H1 (cell line): ENCODE data around the gene FLT1. TPM values are rescaled to one million over a fixed set of nuclear protein-coding genes. Genes with fewer than 3 reads are reported as not detected.

Experiments used
- CTCF ChIA-PET: fragments of 300-600 bp; sonication (Branson Sonifier 250); formaldehyde crosslinking; loops from one replicate; lab custom pipeline; 2021; ENCODE audit not compliant: partially characterized antibody; lab: Charles Lee
- POLR2A ChIA-PET: fragments of 300-600 bp; sonication (Branson Sonifier 250); formaldehyde crosslinking; loops from one replicate; lab custom pipeline; 2021; ENCODE audit warnings: inconsistent platforms; ENCODE audit not compliant: partially characterized antibody; lab: Charles Lee
- DNase-seq, 2 experiments: peaks; one replicate each; pipeline versions ENCODE4 v3.0.0 to v3.0.0-alpha.2; 2010 to 2022; ENCODE audit warnings: low spot score in 2 of 2, low read depth in 1 of 2, mixed read lengths in 1 of 2
- FAIRE-seq: peaks from 2 replicates; lab custom pipeline; 2011; peaks lifted over from hg19 to GRCh38; lab: Jason Lieb, UNC
- H2AFZ ChIP-seq: 2 replicates; pipeline ENCODE4 v1.8.1; 2012; ENCODE audit warnings: low read length, inconsistent platforms
- H2AK5ac ChIP-seq: 2 replicates; pipeline ENCODE4 v1.6.1; 2013; ENCODE audit warnings: low read depth, low read length
- H2BK120ac ChIP-seq: replicated peaks from 2 replicates; pipeline ENCODE3; 2013; ENCODE audit warnings: low read depth, low read length, inconsistent platforms
- H2BK12ac ChIP-seq: 2 replicates; pipeline ENCODE4 v1.6.1; 2013; ENCODE audit warnings: low read depth, low read length
- H2BK15ac ChIP-seq: 2 replicates; pipeline ENCODE4 v1.6.1; 2013; ENCODE audit warnings: low read length
- H2BK20ac ChIP-seq: 2 replicates; pipeline ENCODE4 v1.6.1; 2013; ENCODE audit warnings: low read length
- H2BK5ac ChIP-seq: 2 replicates; pipeline ENCODE4 v1.6.1; 2013; ENCODE audit warnings: low read depth, low read length
- H3K14ac ChIP-seq: 2 replicates; pipeline ENCODE4 v1.6.1; 2013; ENCODE audit warnings: inconsistent platforms; ENCODE audit not compliant: insufficient read length
- H3K18ac ChIP-seq: 2 replicates; pipeline ENCODE4 v1.6.1; 2013; ENCODE audit warnings: low read length; ENCODE audit errors: extremely low read depth
- H3K23ac ChIP-seq: 2 replicates; pipeline ENCODE4 v1.6.1; 2013; ENCODE audit warnings: inconsistent platforms; ENCODE audit not compliant: insufficient read length
- H3K23me2 ChIP-seq: 2 replicates; pipeline ENCODE4 v1.6.1; 2013; ENCODE audit warnings: low read depth, low read length
- H3K27ac ChIP-seq: 2 replicates; pipeline ENCODE4 v1.6.1; 2011; ENCODE audit warnings: low read depth, low read length, inconsistent platforms
- H3K27me3 ChIP-seq, 4 experiments: replicated peaks in 1 of 4; 1 replicate in 1 of 4; 2 replicates in 3 of 4; pipeline versions ENCODE4 v1.6.1 to v1.8.1; 2011 to 2013; ENCODE audit warnings: low read length in 3 of 4, mild to moderate bottlenecking in 3 of 4, inconsistent platforms in 2 of 4, mixed read lengths in 2 of 4, moderate library complexity in 1 of 4; ENCODE audit not compliant: control insufficient read depth in 3 of 4, insufficient read depth in 3 of 4; ENCODE audit errors: extremely low read depth in 1 of 4
- H3K36me3 ChIP-seq, 4 experiments: 2 replicates each; pipeline versions ENCODE4 v1.6.1 to v1.8.1; 2011 to 2013; ENCODE audit warnings: mild to moderate bottlenecking in 4 of 4, low read length in 3 of 4, moderate library complexity in 2 of 4, control low read depth in 1 of 4, inconsistent platforms in 1 of 4; ENCODE audit not compliant: insufficient read depth in 4 of 4, control insufficient read depth in 2 of 4
- H3K4ac ChIP-seq: replicated peaks from 2 replicates; pipeline ENCODE3; 2013; ENCODE audit warnings: low read length, low read depth, mixed read lengths, inconsistent platforms; ENCODE audit not compliant: insufficient read length
- H3K4me1 ChIP-seq, 4 experiments: replicated peaks in 1 of 4; 1 replicate in 1 of 4; 2 replicates in 3 of 4; pipeline versions ENCODE4 v1.6.1 to v1.8.1; 2011 to 2013; ENCODE audit warnings: low read length in 3 of 4, inconsistent platforms in 2 of 4, mixed read lengths in 1 of 4; ENCODE audit not compliant: insufficient read depth in 4 of 4, control insufficient read depth in 3 of 4
- H3K4me2 ChIP-seq, 2 experiments: 2 replicates each; pipeline versions ENCODE4 v1.6.1 to v1.8.1; 2011 to 2013; ENCODE audit warnings: low read depth in 2 of 2, low read length in 2 of 2, control low read depth in 1 of 2, inconsistent platforms in 1 of 2, mild to moderate bottlenecking in 1 of 2; ENCODE audit not compliant: insufficient read depth in 1 of 2
- H3K4me3 ChIP-seq, 4 experiments: fragments of 200-600, 300-600 bp in 1 of 4; sonication (generic), shearing (Covaris generic), sonication (Bioruptor Twin) in 1 of 4; 2 replicates each; pipeline versions ENCODE4 v1.5.1 to v1.8.1; 2011 to 2016; ENCODE audit warnings: low read length in 4 of 4, low read depth in 3 of 4, control low read depth in 2 of 4, inconsistent platforms in 2 of 4, mild to moderate bottlenecking in 2 of 4, mixed read lengths in 1 of 4, moderate library complexity in 1 of 4; ENCODE audit not compliant: insufficient read depth in 2 of 4; ENCODE audit errors: extremely low read depth in 1 of 4
- H3K56ac ChIP-seq: replicated peaks from 2 replicates; pipeline ENCODE3; 2013; ENCODE audit warnings: low read depth, mild to moderate bottlenecking, mixed read lengths, low read length, inconsistent platforms; ENCODE audit not compliant: insufficient read length
- H3K79me1 ChIP-seq: 2 replicates; pipeline ENCODE4 v1.6.1; 2013; ENCODE audit warnings: low read depth, low read length, control low read depth
- H3K79me2 ChIP-seq, 2 experiments: 2 replicates each; pipeline versions ENCODE4 v1.6.1 to v1.8.1; 2012 to 2013; ENCODE audit warnings: low read length in 2 of 2, mild to moderate bottlenecking in 2 of 2, inconsistent platforms in 1 of 2; ENCODE audit not compliant: insufficient read depth in 2 of 2, control insufficient read depth in 1 of 2
- H3K9ac ChIP-seq, 4 experiments: replicated peaks in 1 of 4; 1 replicate in 1 of 4; 2 replicates in 3 of 4; pipeline versions ENCODE4 v1.6.1 to v1.8.1; 2011 to 2013; ENCODE audit warnings: low read depth in 3 of 4, low read length in 3 of 4, control low read depth in 2 of 4, mild to moderate bottlenecking in 2 of 4, moderate library complexity in 2 of 4, inconsistent platforms in 1 of 4; ENCODE audit errors: extremely low read depth in 1 of 4
- H3K9me3 ChIP-seq, 2 experiments: 2 replicates each; pipeline versions ENCODE4 v1.6.1 to v1.8.1; 2012 to 2013; ENCODE audit warnings: mild to moderate bottlenecking in 2 of 2, moderate library complexity in 2 of 2, control low read depth in 1 of 2, inconsistent platforms in 1 of 2, low read depth in 1 of 2, low read length in 1 of 2, mixed read lengths in 1 of 2; ENCODE audit not compliant: insufficient read depth in 2 of 2
- H4K20me1 ChIP-seq, 2 experiments: replicated peaks in 1 of 2; 2 replicates each; pipeline versions ENCODE3 to v1.8.1; 2011 to 2013; ENCODE audit warnings: inconsistent platforms in 2 of 2, low read length in 2 of 2, mild to moderate bottlenecking in 1 of 2; ENCODE audit not compliant: insufficient read depth in 2 of 2, control insufficient read depth in 1 of 2
- H4K5ac ChIP-seq: 2 replicates; pipeline ENCODE4 v1.6.1; 2013; ENCODE audit warnings: low read length, low read depth, mixed read lengths, inconsistent platforms; ENCODE audit not compliant: insufficient read length
- H4K8ac ChIP-seq: 2 replicates; pipeline ENCODE4 v1.8.0; 2013; ENCODE audit warnings: mild to moderate bottlenecking, moderate library complexity, low read length, inconsistent platforms; ENCODE audit not compliant: insufficient read depth; ENCODE audit errors: extremely low read depth
- H4K91ac ChIP-seq: replicated peaks from 2 replicates; pipeline ENCODE3; 2013; ENCODE audit warnings: low read length, mixed read lengths, inconsistent platforms; ENCODE audit not compliant: insufficient read length
- BCL11A ChIP-seq, 2 experiments: IDR thresholded peaks; one replicate each; pipeline ENCODE4 v1.6.1; 2011; ENCODE audit warnings: low read depth in 2 of 2, low read length in 2 of 2, mild to moderate bottlenecking in 2 of 2
- BRCA1 ChIP-seq: IDR thresholded peaks from 2 replicates; pipeline ENCODE4 v1.6.1; 2012; ENCODE audit warnings: low read depth, low read length, improper control_type of control experiment
- CEBPB ChIP-seq: IDR thresholded peaks from 2 replicates; pipeline ENCODE4 v1.6.1; 2012; ENCODE audit warnings: low read depth, low read length
- GABPA ChIP-seq: IDR thresholded peaks from 2 replicates; pipeline ENCODE4 v1.6.1; 2011; ENCODE audit warnings: mild to moderate bottlenecking, low read length, moderate library complexity, borderline replicate concordance; ENCODE audit not compliant: insufficient read depth
- GTF2F1 ChIP-seq: IDR thresholded peaks from 2 replicates; pipeline ENCODE4 v1.6.1; 2012; ENCODE audit warnings: low read depth, low read length, improper control_type of control experiment, borderline replicate concordance
- JUN ChIP-seq: IDR thresholded peaks from 2 replicates; pipeline ENCODE4 v1.6.1; 2011; ENCODE audit warnings: low read depth, mild to moderate bottlenecking, improper control_type of control experiment, low read length
- KDM4A ChIP-seq: IDR thresholded peaks from one replicate; pipeline ENCODE4 v1.7.1; 2012; ENCODE audit warnings: low read depth, mild to moderate bottlenecking, moderate library complexity, low read length, inconsistent platforms; ENCODE audit not compliant: severe bottlenecking
- KDM5A ChIP-seq: fragments of 200-600 bp; IDR thresholded peaks from 2 replicates; pipeline ENCODE4 v1.7.1; 2012; ENCODE audit warnings: mild to moderate bottlenecking, low read length, inconsistent platforms, mixed read lengths
- MAFK ChIP-seq: IDR thresholded peaks from 2 replicates; pipeline ENCODE4 v1.6.1; 2012; ENCODE audit warnings: low read depth, mild to moderate bottlenecking, improper control_type of control experiment, low read length
- SUZ12 ChIP-seq: fragments of 200-600 bp; sonication (generic); IDR thresholded peaks from 2 replicates; pipeline ENCODE4 v1.6.1; 2012; ENCODE audit warnings: mild to moderate bottlenecking, inconsistent platforms, low read length, moderate library complexity, mixed read lengths
- TAF7 ChIP-seq: optimal IDR thresholded peaks from 2 replicates; pipeline ENCODE3; 2011; ENCODE audit warnings: low read depth, mild to moderate bottlenecking, inconsistent platforms, low read length, moderate library complexity, borderline replicate concordance
- WGBS, 2 experiments: shearing (Covaris generic) in 1 of 2; methylation state at CpG; one replicate each; pipeline versions ENCODE4 v1.1.6 to v1.1.7; 2013 to 2015; ENCODE audit warnings: low lambda C conversion rate in 2 of 2, mixed read lengths in 2 of 2, inconsistent platforms in 1 of 2, low coverage in 1 of 2, missing lambda C conversion rate in 1 of 2; ENCODE audit not compliant: insufficient replicate concordance in 2 of 2, insufficient coverage in 1 of 2, insufficient read length in 1 of 2; ENCODE audit errors: extremely low coverage in 1 of 2, missing lambda C conversion rate in 1 of 2; 5-methylcytosine and 5-hydroxymethylcytosine counted together
- polyA plus RNA-seq, 7 experiments: library from polyadenylated mRNA; depleted of rRNA in 3 of 7; stranded (reverse) in 5 of 7; unstranded in 2 of 7; fragments of >200 nt in 5 of 7; fragments of 200-250 nt in 2 of 7; gene quantifications; 1 replicate in 5 of 7; 2 replicates in 1 of 7; 4 replicates in 1 of 7; pipeline versions ENCODE4 v1.2.1 to v1.2.3, GENCODE V29; 2011 to 2013; ENCODE audit warnings: missing spikeins in 2 of 7, mixed read lengths in 2 of 7
- total RNA-seq: library from RNA; stranded (reverse); fragmentation: NEBNext Ultra II Directional; extraction: Animal tissue kit (Norgen Biotek cat#: 25700); gene quantifications from 2 replicates; pipeline ENCODE4 v1.2.1, GENCODE V29; 2021
- TF ChIP-seq, protein P1 (sequence below), 3 experiments: IDR thresholded peaks; 1 replicate in 2 of 3; 2 replicates in 1 of 3; pipeline versions ENCODE4 v1.5.1 to v1.6.1; 2011; ENCODE audit warnings: low read length in 3 of 3, mild to moderate bottlenecking in 3 of 3, inconsistent platforms in 2 of 3, low read depth in 1 of 3, moderate library complexity in 1 of 3; ENCODE audit not compliant: insufficient read depth in 1 of 3; ENCODE audit errors: control extremely low read depth in 1 of 3

Gene FLT1
- total and polyA plus RNA-seq, 2 of the 8 experiments (the other 6 are each of a cell fraction or from before 2014, with no cell fraction given), result 19.7 to 90.2 TPM

DNA sequence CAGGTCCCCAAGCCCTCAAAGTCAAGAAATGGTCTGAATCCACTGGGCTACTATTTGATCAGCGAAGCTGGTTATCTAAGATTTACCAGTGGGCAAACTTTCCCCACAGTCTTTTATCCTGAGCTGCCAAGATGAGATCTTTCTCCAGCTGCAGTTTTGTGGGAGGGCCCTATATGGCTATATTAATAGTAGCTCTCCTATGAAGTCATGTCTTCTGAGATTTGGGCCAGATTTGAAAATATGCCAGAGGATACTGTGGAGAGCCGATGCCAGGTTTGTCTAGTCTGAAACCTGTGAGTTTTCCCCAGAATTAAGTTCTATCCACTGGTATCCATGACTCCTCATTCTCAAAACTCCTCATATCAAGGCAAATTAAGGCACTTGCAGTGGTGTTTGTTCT, 173.2 kb downstream of the FLT1 start:
- no peak for DNase-seq
- Histone ChIP-seq H3K18ac (no peak overlapping the region), H3K4me1 (no peaks in the 10 kb centered on the region), H2BK12ac (no peak overlapping the region), H4K20me1 (peaks cover 0 to 2% of the 10 kb centered on the region in 2 experiments), H3K36me3 (peaks cover 0 to 18% (median 0%) of the 10 kb centered on the region in 4 experiments; a peak in 5 of 8 replicates), H3K79me1 (no peaks in the 10 kb centered on the region), H4K5ac (no peak overlapping the region), H3K9me3 (no peaks in the 10 kb centered on the region), H4K8ac (no peak overlapping the region), H3K4ac (no peak overlapping the region), H4K91ac (no peak overlapping the region), H3K4me3 (no peak overlapping the region), H3K14ac (no peak overlapping the region), H3K23ac (no peak overlapping the region), H3K79me2 (no peaks in the 10 kb centered on the region), H2BK15ac (no peak overlapping the region), H2AFZ (no peak overlapping the region), H2BK20ac (no peak overlapping the region), H3K9ac (no peak overlapping the region), H3K23me2 (no peaks in the 10 kb centered on the region), H3K27me3 (no peaks in the 10 kb centered on the region), H2AK5ac (no peak overlapping the region), H2BK120ac (no peak overlapping the region), H3K56ac (no peak overlapping the region), H3K4me2 (no peak overlapping the region), H3K27ac (no peak overlapping the region), H2BK5ac (no peak overlapping the region)
- ChIA-PET POLR2A (interaction anchor here (0.9 kb wide), 1 partner anchor 83 kb away, joined by 3 read pairs; no protein-coding TSS in a partner anchor), CTCF (no interaction called here)
- FAIRE-seq, result no peak
- 92% methylated on average over 2 of the region's 2 CpGs; no CpG with 5 or more reads in 1 of the 2 experiments for WGBS, 2 experiments
- TF ChIP-seq BRCA1 (no peak), BCL11A (IDR thresholded peaks at IDR 0.05; ENCODE audit: low read depth in 2 of 2, low read length in 2 of 2) (no peak), GTF2F1 (no peak), SUZ12 (no peak), JUN (no peak), TAF7 (no peak), CEBPB (no peak), KDM5A (no peak), GABPA (no peak), MAFK (no peak), KDM4A (no peak)
- TF ChIP-seq, protein P1, sequence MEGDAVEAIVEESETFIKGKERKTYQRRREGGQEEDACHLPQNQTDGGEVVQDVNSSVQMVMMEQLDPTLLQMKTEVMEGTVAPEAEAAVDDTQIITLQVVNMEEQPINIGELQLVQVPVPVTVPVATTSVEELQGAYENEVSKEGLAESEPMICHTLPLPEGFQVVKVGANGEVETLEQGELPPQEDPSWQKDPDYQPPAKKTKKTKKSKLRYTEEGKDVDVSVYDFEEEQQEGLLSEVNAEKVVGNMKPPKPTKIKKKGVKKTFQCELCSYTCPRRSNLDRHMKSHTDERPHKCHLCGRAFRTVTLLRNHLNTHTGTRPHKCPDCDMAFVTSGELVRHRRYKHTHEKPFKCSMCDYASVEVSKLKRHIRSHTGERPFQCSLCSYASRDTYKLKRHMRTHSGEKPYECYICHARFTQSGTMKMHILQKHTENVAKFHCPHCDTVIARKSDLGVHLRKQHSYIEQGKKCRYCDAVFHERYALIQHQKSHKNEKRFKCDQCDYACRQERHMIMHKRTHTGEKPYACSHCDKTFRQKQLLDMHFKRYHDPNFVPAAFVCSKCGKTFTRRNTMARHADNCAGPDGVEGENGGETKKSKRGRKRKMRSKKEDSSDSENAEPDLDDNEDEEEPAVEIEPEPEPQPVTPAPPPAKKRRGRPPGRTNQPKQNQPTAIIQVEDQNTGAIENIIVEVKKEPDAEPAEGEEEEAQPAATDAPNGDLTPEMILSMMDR (IDR thresholded peaks at IDR 0.05; ENCODE audit: control extremely low read depth in 1 of 3, insufficient read depth in 1 of 3, low read depth in 1 of 3, low read length in 3 of 3), result no peak
